Fibroblast of lung (primary cell): Measurements from ENCODE around the gene LTBP4.

Experiments used
- CTCF ChIP-seq, 2 donors: IDR thresholded peaks in 1 of 2; conservative IDR thresholded peaks in 1 of 2; 1 replicate in 1 of 2; 2 replicates in 1 of 2; pipeline ENCODE4 v1.5.1; 2011 to 2012; ENCODE audit warnings: low read length in 2 of 2, control low read depth in 1 of 2, inconsistent platforms in 1 of 2, low read depth in 1 of 2, mild to moderate bottlenecking in 1 of 2
- EZH2 ChIP-seq: IDR thresholded peaks from 2 replicates; pipeline ENCODE4 v1.5.1; 2012; ENCODE audit warnings: low read length, control low read depth, mild to moderate bottlenecking; ENCODE audit errors: missing control alignments

GRCh38 chr19:40560092-40560507 is 41.1 kb upstream of the LTBP4 start:
- TF ChIP-seq CTCF (conservative IDR thresholded peaks at IDR 0.05 in 1 of 2, IDR thresholded peaks at IDR 0.05 in 1 of 2; ENCODE audit: low read depth in 1 of 2, low read length in 2 of 2) (no peak), EZH2 (no peak)
